Endothelial cell of umbilical vein (primary cell): ENCODE data around the gene BPTF. TPM values are rescaled to one million over a fixed set of nuclear protein-coding genes. Genes with fewer than 3 reads are reported as not detected.
"Not testable (repeated sequence)": the region's sequence is repeated elsewhere in the genome, so short reads cannot be mapped to it uniquely, and the experiment has no call there.

Source experiments
- BruUV-seq: library from RNA; stranded (reverse); fragments of 400-500 nt; replicated peaks from 2 replicates; lab custom pipeline; 2021; lab: Mats Ljungman, UMichigan
- CTCF ChIA-PET: fragments of 300-600, 350-600 bp; sonication (Branson Sonifier 250); formaldehyde crosslinking; loops from one replicate; lab custom pipeline; 2021; ENCODE audit warnings: antibody characterized with exemption, inconsistent platforms; lab: Charles Lee
- POLR2A ChIA-PET: fragments of 300-600, 350-600 bp; sonication (Branson Sonifier 250); formaldehyde crosslinking; loops from one replicate; lab custom pipeline; 2021; ENCODE audit warnings: antibody characterized with exemption, inconsistent platforms; lab: Charles Lee
- DNase-seq: peaks from one replicate; pipeline ENCODE4 v3.0.0-alpha.2; 2011; ENCODE audit warnings: low read depth, low spot score
- FAIRE-seq: peaks from 2 replicates; lab custom pipeline; 2011; peaks lifted over from hg19 to GRCh38; lab: Jason Lieb, UNC
- H2AFZ ChIP-seq: 2 replicates; pipeline ENCODE4 v1.6.0; 2012; ENCODE audit warnings: low read depth, low read length, control low read depth, inconsistent platforms
- H3K27ac ChIP-seq: 2 replicates; pipeline ENCODE4 v1.5.1; 2011; ENCODE audit warnings: low read depth, mild to moderate bottlenecking, control low read depth, low read length, moderate library complexity; ENCODE audit not compliant: insufficient read depth
- H3K27me3 ChIP-seq, 2 experiments: 2 replicates each; pipeline versions ENCODE4 v1.6.0 to v1.6.1; 2011; ENCODE audit warnings: low read length in 2 of 2, mixed read lengths in 1 of 2; ENCODE audit not compliant: control insufficient read depth in 2 of 2, insufficient read depth in 2 of 2
- H3K36me3 ChIP-seq, 2 experiments: 2 replicates in 1 of 2; 3 replicates in 1 of 2; pipeline ENCODE4 v1.5.1; 2011; ENCODE audit warnings: low read length in 2 of 2, mild to moderate bottlenecking in 1 of 2, moderate library complexity in 1 of 2; ENCODE audit not compliant: control insufficient read depth in 2 of 2, insufficient read depth in 2 of 2; ENCODE audit errors: extremely low read depth in 1 of 2
- H3K4me1 ChIP-seq: 3 replicates; pipeline ENCODE4 v1.5.1; 2011; ENCODE audit warnings: mild to moderate bottlenecking, low read length; ENCODE audit not compliant: control insufficient read depth, insufficient read depth; ENCODE audit errors: extremely low read depth
- H3K4me2 ChIP-seq: 2 replicates; pipeline ENCODE4 v1.6.1; 2011; ENCODE audit warnings: low read length, control low read depth, mixed read lengths; ENCODE audit not compliant: insufficient read depth
- H3K4me3 ChIP-seq, 3 experiments: fragments of 200-600 bp in 1 of 3; sonication (generic), shearing (Covaris generic) in 1 of 3; replicated peaks in 1 of 3; 2 replicates each; pipeline ENCODE4 v1.5.1; 2011 to 2016; ENCODE audit warnings: control low read depth in 3 of 3, low read length in 3 of 3, mild to moderate bottlenecking in 2 of 3, inconsistent platforms in 1 of 3, low read depth in 1 of 3, moderate library complexity in 1 of 3; ENCODE audit not compliant: insufficient read depth in 1 of 3
- H3K79me2 ChIP-seq: 2 replicates; pipeline ENCODE4 v1.6.0; 2012; ENCODE audit warnings: low read length, inconsistent platforms; ENCODE audit not compliant: control insufficient read depth, insufficient read depth
- H3K9ac ChIP-seq: replicated peaks from 2 replicates; pipeline ENCODE3; 2011; ENCODE audit warnings: low read length, control low read depth; ENCODE audit not compliant: insufficient read depth; ENCODE audit errors: extremely low read depth
- H3K9me1 ChIP-seq: replicated peaks from 3 replicates; pipeline ENCODE4 v1.6.0; 2011; ENCODE audit warnings: mild to moderate bottlenecking, low read length; ENCODE audit not compliant: control insufficient read depth, insufficient read depth; ENCODE audit errors: extremely low read depth
- H3K9me3 ChIP-seq: replicated peaks from 2 replicates; pipeline ENCODE4 v1.5.1; 2012; ENCODE audit warnings: low read length, inconsistent platforms; ENCODE audit not compliant: control insufficient read depth, insufficient read depth
- H4K20me1 ChIP-seq: replicated peaks from 2 replicates; pipeline ENCODE3; 2011; ENCODE audit warnings: mild to moderate bottlenecking, low read length; ENCODE audit not compliant: control insufficient read depth, insufficient read depth; ENCODE audit errors: extremely low read depth
- CTCF ChIP-seq, 2 donors: IDR thresholded peaks; 1 replicate in 1 of 2; 2 replicates in 1 of 2; pipeline ENCODE4 v1.5.1; 2011; ENCODE audit warnings: low read length in 2 of 2, mild to moderate bottlenecking in 2 of 2, moderate library complexity in 2 of 2, control low read depth in 1 of 2, inconsistent platforms in 1 of 2, low read depth in 1 of 2; ENCODE audit not compliant: insufficient read depth in 1 of 2; ENCODE audit errors: extremely low read depth in 1 of 2
- FOS ChIP-seq: IDR thresholded peaks from 2 replicates; pipeline ENCODE4 v1.6.1; 2011; ENCODE audit warnings: mild to moderate bottlenecking, low read length, moderate library complexity, borderline replicate concordance; ENCODE audit not compliant: insufficient read depth
- JUN ChIP-seq: IDR thresholded peaks from 2 replicates; pipeline ENCODE4 v1.6.1; 2011; ENCODE audit warnings: borderline replicate concordance, low read depth; ENCODE audit not compliant: insufficient read length, insufficient read depth
- dilution Hi-C: fragments of 300-500 bp; cut with MboI; formaldehyde crosslinking; loops from one replicate; pipeline ENCODE4 v1.15.0; 2019; ENCODE audit warnings: low sequenced_read_pairs; ENCODE audit not compliant: extremely low pct_ligation_motif_present
- intact Hi-C: fragments of 100-400 bp; cut with micrococcal nuclease; formaldehyde crosslinking; loops from one replicate; pipeline ENCODE4 v1.10.0; 2022
- polyA plus RNA-seq, 4 experiments: library from polyadenylated mRNA; depleted of rRNA in 3 of 4; stranded (reverse) in 3 of 4; unstranded in 1 of 4; fragments of >200 nt; gene quantifications; 2 replicates each; pipeline versions ENCODE4 v1.2.1 to v1.2.3, GENCODE V29; 2011 to 2012; ENCODE audit warnings: missing spikeins in 1 of 4
- total RNA-seq: library from RNA; stranded (reverse); gene quantifications from 2 replicates; pipeline ENCODE4 v1.2.3, GENCODE V29; 2021

Gene BPTF
- total and polyA plus RNA-seq, 2 donors (not counting 3 experiments of a cell fraction or from before 2014, with no cell fraction given): 41.0 to 88.1 TPM

- H3K9ac ChIP-seq, H4K20me1 ChIP-seq, H3K27ac ChIP-seq, H3K27me3 ChIP-seq, H2AFZ ChIP-seq, DNase-seq, H3K79me2 ChIP-seq, H3K9me3 ChIP-seq, H3K4me3 ChIP-seq, dilution Hi-C loops, H3K9me1 ChIP-seq, H3K4me2 ChIP-seq, BruUV-seq, FAIRE-seq, H3K4me1 ChIP-seq: not testable (repeated sequence)
- intact Hi-C loops: loop anchor here (5.0 kb wide), 1 partner anchor 500 kb away; no protein-coding TSS in a partner anchor
- ChIA-PET POLR2A (interaction anchor here (0.6 kb wide), 1 partner anchor 213 kb away, joined by 6 read pairs; no protein-coding TSS in a partner anchor), CTCF (interaction anchor here (0.9 kb wide), 1 partner anchor 500 kb away, joined by 5 read pairs; no protein-coding TSS in a partner anchor)
- H3K36me3 ChIP-seq: peaks cover 4 to 11% of the 10 kb centered on the region in 2 experiments
Observed at GRCh38 chr17:67962156-67962555, 136.9 kb downstream of the BPTF start.

- CTCF ChIA-PET: interaction anchor here (0.6 to 1.3 kb wide), 8 partner anchors 13 to 500 kb away, joined by 3 to 5 read pairs (median 3); no protein-coding TSS in a partner anchor
- peak overlapping the region; percentile 3 for H3K27ac ChIP-seq
- H4K20me1 ChIP-seq, POLR2A ChIA-PET, H3K9me3 ChIP-seq, H3K4me2 ChIP-seq, BruUV-seq, H2AFZ ChIP-seq, H3K4me3 ChIP-seq, H3K27me3 ChIP-seq, H3K9me1 ChIP-seq, dilution Hi-C loops, H3K36me3 ChIP-seq, H3K79me2 ChIP-seq, H3K9ac ChIP-seq, H3K4me1 ChIP-seq: not testable (repeated sequence)
- intact Hi-C loops: loop anchor here (1.0 to 5.0 kb wide), 3 partner anchors 48 to 499 kb away; partner anchors contain the start of gene KPNA2
- TF ChIP-seq FOS: peak; percentile 53
- peak; percentile 24 to 31 for TF ChIP-seq CTCF (IDR thresholded peaks at IDR 0.05; ENCODE audit: extremely low read depth in 1 of 2, insufficient read depth in 1 of 2, low read depth in 1 of 2, low read length in 2 of 2)
- peak; percentile 60 for TF ChIP-seq JUN
- FAIRE-seq (peak; percentile 24), DNase-seq (peak; percentile 84)
Observed at GRCh38 chr17:67963145-67963572, 137.9 kb downstream of the BPTF start.
